GM18511 (cell line): ENCODE measurements around the gene TAPBP.

Experiments
- ATAC-seq: cut with Tn5 transposase; IDR thresholded peaks from one replicate; pipeline ENCODE4 v1.9.1; 2021; ENCODE audit warnings: mild to moderate bottlenecking, moderate library complexity; ENCODE audit not compliant: unreplicated experiment

TAPBP gene

GRCh38 chr6:33320315-33321181, 6.7 kb upstream of the TAPBP start:
- ATAC-seq, result no peak

- no peak for ATAC-seq
These were observed 6.0 kb upstream of the TAPBP start for GRCh38 chr6:33319939-33320314.

- ATAC-seq, result no peak
These were observed 4.7 kb upstream of the TAPBP start for GRCh38 chr6:33318426-33319073.

- ATAC-seq, result peak; percentile 54
These were observed 4.0 kb upstream of the TAPBP start, which contains the start of gene ZBTB22 for GRCh38 chr6:33317669-33318425. TSS of gene ZBTB22 (minus strand) at chr6:33317744. CDS start at chr6:33316916, 828 bp downstream.

GRCh38 chr6:33317419-33317668, 3.5 kb upstream of the TAPBP start:
- ATAC-seq, result no peak

- no peak for ATAC-seq
These were observed 2.9 kb upstream of the TAPBP start for GRCh38 chr6:33316603-33317418.

- no peak for ATAC-seq
These were observed 2.1 kb upstream of the TAPBP start for GRCh38 chr6:33315793-33316602.

- ATAC-seq, result no peak
These were observed 1.3 kb upstream of the TAPBP start for GRCh38 chr6:33314943-33315792.

- ATAC-seq, result no peak
These were observed 651 bp upstream of the TAPBP start for GRCh38 chr6:33314515-33314942.

GRCh38 chr6:33313105-33313708, 671 bp downstream of the TAPBP start:
- no peak for ATAC-seq

GRCh38 chr6:33312361-33313104, 1.3 kb downstream of the TAPBP start:
- peak; percentile 41 for ATAC-seq

- ATAC-seq, result no peak
These were observed 7.5 kb downstream of the TAPBP start for GRCh38 chr6:33306356-33306755.

- no peak for ATAC-seq
These were observed 8.8 kb downstream of the TAPBP start for GRCh38 chr6:33305052-33305451.

GRCh38 chr6:33304216-33304615, 9.7 kb downstream of the TAPBP start:
- ATAC-seq, result no peak

- ATAC-seq, result no peak
These were observed 12.0 kb downstream of the TAPBP start for GRCh38 chr6:33301877-33302276.

GRCh38 chr6:33299237-33299944, 14.5 kb downstream of the TAPBP start:
- ATAC-seq, result peak; percentile 77

GRCh38 chr6:33298773-33299236, 15.1 kb downstream of the TAPBP start, which contains the start of gene RGL2:
TSS of gene RGL2 (minus strand) at chr6:33298942. CDS start at chr6:33298610, 332 bp downstream.
- ATAC-seq, result peak; percentile 38
